HG02642 (cell line): Measurements from ENCODE around the gene ANO7.

Experiments used
- ATAC-seq: cut with Tn5 transposase; IDR thresholded peaks from one replicate; pipeline ENCODE4 v1.9.1; 2021; ENCODE audit warnings: mild to moderate bottlenecking; ENCODE audit not compliant: unreplicated experiment, poor library complexity

Gene ANO7

GRCh38 chr2:241225983-241226382, 37.5 kb downstream of the ANO7 start:
- ATAC-seq, result no peak

GRCh38 chr2:241226723-241227572, 38.5 kb downstream of the ANO7 start:
- ATAC-seq, result no peak

DNA sequence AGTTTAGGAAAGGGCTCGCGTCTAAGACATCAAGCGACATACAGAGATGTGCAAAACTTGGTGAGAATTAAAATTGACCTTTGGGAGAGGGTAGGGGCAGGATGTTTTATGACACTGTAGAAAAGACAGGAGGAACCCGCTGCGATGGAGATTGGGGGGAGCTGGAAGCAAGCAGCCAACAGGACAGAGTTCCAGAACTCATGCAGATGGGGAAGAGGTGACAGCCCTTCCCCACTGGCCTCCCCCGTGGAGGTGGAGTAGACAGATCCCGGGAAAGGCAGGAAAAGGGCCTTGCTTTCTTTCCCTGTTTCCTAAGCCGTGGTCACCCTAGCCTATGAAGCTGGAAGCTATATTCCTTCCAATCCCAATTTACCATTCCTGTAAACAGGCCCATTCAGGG, 39.1 kb downstream of the ANO7 start:
- ATAC-seq, result no peak

DNA sequence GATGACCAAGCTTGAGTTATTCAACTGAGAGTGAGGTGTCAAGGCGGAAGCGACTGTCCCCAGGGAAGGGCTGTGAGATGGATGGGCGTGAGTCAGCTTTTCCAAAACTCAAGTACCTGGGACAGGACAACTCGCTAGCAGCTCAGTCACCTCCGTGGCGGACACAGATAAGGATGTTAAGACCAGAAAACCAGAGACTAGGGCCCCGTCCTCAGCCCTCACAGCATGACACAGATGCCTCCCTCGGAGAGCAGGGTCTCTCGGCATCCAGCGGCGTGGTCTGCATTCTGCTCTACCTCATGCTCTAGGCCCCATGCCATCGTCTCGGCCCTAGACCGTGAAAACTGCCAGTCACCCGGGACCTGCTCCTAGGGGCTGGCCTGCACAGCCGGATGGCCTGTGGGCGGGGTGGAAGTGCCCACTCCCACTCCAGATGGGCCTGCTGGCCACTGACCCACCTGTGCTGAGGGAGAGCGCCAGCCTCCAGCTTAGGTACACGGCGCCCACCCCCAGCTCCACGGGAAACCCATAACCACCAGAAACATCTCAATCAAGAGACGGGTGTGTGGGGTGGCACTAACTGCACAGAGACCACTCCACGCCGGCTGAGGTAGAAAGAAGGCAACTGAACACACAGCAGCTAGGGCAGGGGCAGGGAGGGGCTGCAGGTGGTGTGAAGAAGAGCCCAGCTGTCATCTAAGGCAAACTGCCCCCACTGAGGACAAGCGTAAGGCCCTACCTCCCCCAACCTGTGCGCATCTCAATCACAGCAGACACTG, 39.8 kb downstream of the ANO7 start:
- ATAC-seq, result no peak

DNA sequence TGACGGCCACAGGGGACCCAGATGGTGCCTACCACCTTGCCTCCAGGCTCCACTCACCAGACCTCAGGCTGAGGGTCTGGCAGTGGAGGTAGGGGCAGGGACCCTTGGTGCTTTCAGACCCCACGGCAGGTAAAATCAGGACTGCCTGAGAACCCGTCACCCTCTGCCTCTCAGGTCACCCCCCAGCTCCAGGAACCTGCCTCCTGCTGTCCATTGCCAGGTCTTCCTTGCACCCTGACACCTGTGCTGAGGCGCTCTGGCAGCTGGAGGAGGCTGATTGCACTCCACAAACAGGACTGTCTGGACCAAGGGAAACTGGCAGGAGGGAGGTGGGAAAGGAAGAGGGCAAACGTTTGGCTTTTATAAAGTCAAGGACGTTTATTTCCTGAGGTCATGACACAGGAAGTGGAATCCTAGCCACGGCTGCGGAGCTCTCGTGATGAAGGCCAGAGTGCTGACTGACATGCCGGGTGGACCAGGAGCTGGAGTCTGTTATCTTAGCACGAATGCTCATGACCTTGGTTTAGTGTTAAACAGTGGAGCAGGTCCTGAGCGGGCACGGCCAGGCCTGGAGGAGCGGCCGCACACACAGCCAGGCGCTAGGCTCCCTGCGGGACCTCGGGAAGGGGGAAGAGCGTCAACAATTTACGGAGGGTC, 40.5 kb downstream of the ANO7 start:
- ATAC-seq, result no peak

DNA sequence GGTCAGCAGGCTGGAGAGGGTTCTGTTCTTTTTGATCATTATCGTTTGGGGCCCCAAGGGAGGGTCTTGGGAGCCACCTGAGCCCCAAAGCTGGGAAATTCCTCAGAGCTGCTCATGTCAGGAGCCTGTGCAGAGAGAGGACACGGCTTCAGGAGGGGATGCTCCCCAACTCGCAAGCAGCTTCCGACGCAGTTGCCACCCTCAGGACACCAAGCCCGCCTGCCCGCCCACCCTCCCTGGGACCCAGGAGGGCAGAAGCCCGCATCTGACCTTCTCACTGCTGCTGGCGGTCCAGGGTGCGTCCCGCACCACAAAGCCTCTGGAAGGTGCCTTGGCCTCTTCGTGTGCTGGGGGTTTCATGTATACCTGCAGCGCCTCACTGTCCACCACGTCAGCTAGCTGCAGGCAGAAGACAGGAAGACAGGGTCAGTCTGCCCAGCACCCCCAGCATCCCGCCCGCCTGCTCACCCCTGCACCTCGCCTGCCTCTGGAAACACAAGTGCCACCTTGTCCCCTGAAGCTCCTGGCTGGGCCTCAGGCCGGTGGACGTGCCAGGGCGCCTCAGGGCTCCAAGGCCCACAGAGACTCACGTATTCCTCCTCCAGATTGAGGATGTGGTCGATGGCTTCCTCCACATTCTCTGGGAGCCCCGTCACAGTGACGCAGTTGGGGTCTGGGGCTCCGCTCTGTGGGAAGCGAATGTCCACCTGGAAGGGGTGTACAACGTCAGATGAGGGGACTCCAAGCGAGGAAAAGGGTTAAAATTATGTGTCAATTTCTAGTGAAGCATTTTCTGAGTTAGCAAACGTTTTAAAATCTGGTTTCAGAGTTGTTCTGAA, 41.3 kb downstream of the ANO7 start:
- no peak for ATAC-seq

GRCh38 chr2:241230435-241230834, 42.0 kb downstream of the ANO7 start:
- ATAC-seq, result no peak

DNA sequence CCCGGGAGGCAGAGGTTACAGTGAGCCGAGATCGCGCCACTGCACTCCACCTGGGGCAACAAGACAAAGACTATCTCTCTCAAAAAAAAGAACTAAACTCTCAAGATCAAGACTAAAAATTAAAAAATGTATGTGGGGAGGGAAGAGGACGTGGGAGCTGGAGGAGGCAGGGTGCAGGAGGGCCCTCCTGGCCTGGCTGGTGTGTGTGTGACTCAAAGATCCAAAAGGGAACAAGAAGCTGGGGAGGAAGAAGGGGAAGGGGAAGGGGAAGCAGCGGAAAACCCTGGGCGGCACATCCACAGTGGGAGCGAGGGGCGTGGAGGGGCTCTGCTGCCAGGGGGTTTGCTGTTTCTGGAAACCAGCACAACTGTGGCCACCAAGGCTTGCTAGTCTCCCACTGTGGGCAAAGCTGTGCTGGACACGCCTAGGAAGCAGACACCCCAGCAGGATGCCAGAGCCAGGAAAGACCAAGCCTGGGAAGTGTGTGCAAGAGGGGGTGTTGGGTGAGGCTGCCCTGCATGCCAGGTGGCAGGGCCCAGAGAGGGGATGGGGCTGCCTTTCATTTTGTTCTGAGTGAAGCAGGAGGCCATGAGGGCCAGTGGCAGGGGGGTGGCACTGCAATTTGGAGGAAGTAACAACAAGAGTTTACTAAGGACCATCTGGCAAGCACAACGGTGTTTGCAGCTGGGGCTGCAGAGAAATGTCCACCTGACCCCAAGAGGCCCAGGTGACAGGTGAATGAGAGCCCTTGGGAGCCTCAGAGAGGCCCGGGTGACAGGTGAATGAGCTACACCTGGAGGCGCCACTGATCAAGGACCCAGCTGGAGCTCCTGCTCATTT, 44.5 kb downstream of the ANO7 start:
- ATAC-seq, result no peak

DNA sequence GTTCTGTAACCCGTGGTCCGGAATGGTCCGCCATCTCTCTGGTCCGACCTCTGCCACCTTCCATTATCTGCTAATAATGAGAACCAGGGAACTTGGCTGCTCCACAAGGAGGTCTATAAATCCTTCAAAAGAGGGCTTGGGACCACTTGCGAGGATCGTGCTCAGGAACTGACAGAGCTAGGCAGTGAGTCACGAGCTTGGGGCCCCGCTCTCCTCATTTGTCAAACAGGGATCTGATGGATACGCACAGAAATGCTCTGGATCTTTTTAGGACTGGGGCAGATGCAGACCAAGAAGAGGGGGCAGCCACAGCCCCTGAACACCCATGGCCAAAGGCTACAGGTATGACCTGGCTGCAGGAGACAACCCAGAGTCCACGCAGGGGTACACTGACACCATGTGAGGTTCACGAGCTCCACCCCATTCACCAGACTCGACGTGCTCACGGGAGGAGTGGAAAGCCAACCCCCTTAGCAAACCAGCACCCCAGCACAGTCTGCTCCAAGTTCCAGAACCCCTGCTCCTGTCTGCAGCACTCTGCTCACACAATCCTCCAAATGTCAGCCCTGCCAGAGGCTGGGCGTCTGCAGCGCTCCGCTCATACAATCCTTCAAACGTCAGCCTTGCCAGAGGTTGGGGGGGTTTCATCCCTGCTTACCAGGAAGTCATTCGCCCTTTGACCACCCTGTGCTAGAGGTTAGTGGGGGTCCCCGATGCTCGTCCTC, 45.8 kb downstream of the ANO7 start:
- ATAC-seq, result no peak

DNA sequence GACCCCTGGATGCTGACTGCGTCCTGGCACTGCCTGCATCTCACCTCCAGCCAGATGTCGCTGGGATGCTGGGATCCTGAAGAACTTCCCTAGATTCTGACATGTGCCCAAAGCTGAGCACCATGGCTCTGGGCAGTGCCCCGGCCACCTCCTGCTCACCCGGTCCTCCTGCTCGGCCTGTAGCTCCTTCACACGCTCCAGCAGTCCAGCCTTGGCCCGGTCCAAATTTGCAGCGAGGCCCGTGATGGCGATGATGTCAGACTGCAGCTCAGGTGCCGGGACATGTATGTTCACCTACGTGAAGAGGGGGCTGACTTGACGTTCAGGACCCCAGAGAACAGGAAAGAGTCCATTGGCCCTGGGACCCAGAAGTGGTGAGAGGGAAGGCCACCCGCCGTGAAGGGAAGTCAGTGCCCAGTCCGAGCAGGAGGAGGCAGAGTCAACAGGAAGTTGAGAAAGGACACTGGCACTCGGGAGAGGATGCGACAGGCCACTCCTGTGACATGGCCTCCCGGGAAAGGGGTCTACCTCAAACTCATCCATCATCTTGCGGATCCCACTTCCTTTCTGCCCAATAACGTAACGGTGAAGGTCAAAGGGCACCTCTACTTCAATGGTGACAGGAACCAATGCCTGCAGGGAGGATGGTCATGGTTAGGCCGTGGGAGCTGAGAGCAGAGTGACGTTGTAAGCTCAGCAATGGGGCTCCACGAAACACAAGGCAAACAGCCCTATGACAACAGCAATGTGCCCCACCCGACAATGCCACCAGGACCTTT, 46.7 kb downstream of the ANO7 start:
- ATAC-seq, result no peak

GRCh38 chr2:241235859-241236593, 47.5 kb downstream of the ANO7 start:
- no peak for ATAC-seq

DNA sequence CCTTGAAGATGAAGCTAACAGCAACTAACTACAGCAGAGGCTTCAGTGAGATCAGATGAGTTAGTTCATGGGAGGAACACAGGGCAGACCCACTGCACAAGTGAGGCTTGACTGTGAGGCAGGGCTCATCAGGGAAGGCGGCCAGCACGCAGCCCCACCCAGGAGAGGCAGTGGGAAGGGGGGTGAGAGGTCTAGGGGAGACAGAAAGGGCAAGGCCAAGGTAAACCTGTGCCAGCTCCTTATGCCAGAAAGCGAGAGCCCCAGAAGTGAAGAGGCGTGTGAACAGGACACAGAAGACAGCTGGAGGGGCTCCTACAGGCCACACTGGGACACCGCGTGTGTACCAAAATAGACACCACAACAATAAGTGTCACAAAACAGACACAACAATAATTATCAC, 48.6 kb downstream of the ANO7 start:
- no peak for ATAC-seq

GRCh38 chr2:241237949-241238371, 49.5 kb downstream of the ANO7 start:
- ATAC-seq, result no peak

GRCh38 chr2:241238693-241239198, 50.3 kb downstream of the ANO7 start:
- no peak for ATAC-seq

GRCh38 chr2:241239552-241240202, 51.2 kb downstream of the ANO7 start:
- ATAC-seq, result no peak

- no peak for ATAC-seq
These were observed 52.0 kb downstream of the ANO7 start for GRCh38 chr2:241240320-241241004.
